ENCODE data around the gene LPIN1.

DNA sequence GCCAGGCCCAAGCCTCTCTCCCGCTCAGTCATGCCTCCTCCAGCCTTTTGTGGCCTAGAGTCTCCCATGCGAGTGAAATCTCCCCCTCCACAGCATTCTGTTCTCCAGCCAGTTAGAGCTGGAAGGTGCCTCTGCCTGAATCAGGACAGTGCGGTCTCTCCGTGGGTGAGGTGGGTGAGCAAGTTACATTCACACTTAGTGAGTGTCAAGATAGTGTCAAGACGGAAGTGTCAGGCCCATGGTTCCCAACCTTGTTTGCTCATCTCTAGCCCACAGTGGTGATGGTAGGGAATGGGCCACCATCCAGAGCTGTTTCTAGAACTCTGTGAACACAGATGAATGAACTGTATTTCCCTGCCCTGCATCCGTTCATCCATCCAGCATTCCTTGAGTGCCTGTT is 59.5 kb downstream of the LPIN1 start:
- TF ChIP-seq POLR2A (IDR thresholded peaks at IDR 0.05) = no peak
- TF ChIP-seq, protein P1, sequence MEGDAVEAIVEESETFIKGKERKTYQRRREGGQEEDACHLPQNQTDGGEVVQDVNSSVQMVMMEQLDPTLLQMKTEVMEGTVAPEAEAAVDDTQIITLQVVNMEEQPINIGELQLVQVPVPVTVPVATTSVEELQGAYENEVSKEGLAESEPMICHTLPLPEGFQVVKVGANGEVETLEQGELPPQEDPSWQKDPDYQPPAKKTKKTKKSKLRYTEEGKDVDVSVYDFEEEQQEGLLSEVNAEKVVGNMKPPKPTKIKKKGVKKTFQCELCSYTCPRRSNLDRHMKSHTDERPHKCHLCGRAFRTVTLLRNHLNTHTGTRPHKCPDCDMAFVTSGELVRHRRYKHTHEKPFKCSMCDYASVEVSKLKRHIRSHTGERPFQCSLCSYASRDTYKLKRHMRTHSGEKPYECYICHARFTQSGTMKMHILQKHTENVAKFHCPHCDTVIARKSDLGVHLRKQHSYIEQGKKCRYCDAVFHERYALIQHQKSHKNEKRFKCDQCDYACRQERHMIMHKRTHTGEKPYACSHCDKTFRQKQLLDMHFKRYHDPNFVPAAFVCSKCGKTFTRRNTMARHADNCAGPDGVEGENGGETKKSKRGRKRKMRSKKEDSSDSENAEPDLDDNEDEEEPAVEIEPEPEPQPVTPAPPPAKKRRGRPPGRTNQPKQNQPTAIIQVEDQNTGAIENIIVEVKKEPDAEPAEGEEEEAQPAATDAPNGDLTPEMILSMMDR (IDR thresholded peaks at IDR 0.05) = no peak
